Mesenchymal stem cell (in vitro differentiated cells and primary cell): ENCODE results near the gene MPL.
A peak's percentile ranks its signal among the peaks of the same experiment; 100 is the strongest.

ENCODE experiments used
- DNase-seq: peaks from one replicate; pipeline ENCODE4 v3.0.0-alpha.2; 2013
- H2AFZ ChIP-seq: one replicate; pipeline ENCODE4 v1.6.1; 2013; ENCODE audit warnings: low read depth, mild to moderate bottlenecking, control low read depth, inconsistent platforms, low read length, moderate library complexity
- H2AK5ac ChIP-seq: 2 replicates; pipeline ENCODE4 v1.6.1; 2013; ENCODE audit warnings: low read length, moderate library complexity, mild to moderate bottlenecking, inconsistent platforms; ENCODE audit not compliant: severe bottlenecking
- H2BK120ac ChIP-seq: one replicate; pipeline ENCODE4 v1.6.1; 2013; ENCODE audit warnings: low read depth, mild to moderate bottlenecking, inconsistent platforms, low read length, moderate library complexity
- H2BK12ac ChIP-seq, 2 experiments: one replicate each; pipeline ENCODE4 v1.6.1; 2013; ENCODE audit warnings: inconsistent platforms in 2 of 2, low read length in 2 of 2, mild to moderate bottlenecking in 2 of 2, moderate library complexity in 2 of 2, control low read depth in 1 of 2
- H2BK15ac ChIP-seq: one replicate; pipeline ENCODE4 v1.6.1; 2013; ENCODE audit warnings: mild to moderate bottlenecking, low read depth, inconsistent platforms; ENCODE audit not compliant: poor library complexity, severe bottlenecking
- H2BK5ac ChIP-seq: 2 replicates; pipeline ENCODE4 v1.6.1; 2013; ENCODE audit warnings: low read depth, mild to moderate bottlenecking, low read length, control low read depth, inconsistent platforms; ENCODE audit not compliant: poor library complexity, severe bottlenecking
- H3K14ac ChIP-seq, 2 experiments: one replicate each; pipeline ENCODE4 v1.6.1; 2013; ENCODE audit warnings: inconsistent platforms in 2 of 2, low read length in 2 of 2, control low read depth in 1 of 2, mild to moderate bottlenecking in 1 of 2, moderate library complexity in 1 of 2
- H3K18ac ChIP-seq, 2 experiments: one replicate each; pipeline ENCODE4 v1.6.1; 2013; ENCODE audit warnings: inconsistent platforms in 2 of 2, low read length in 2 of 2, control low read depth in 1 of 2, low read depth in 1 of 2, mild to moderate bottlenecking in 1 of 2
- H3K23ac ChIP-seq, 2 experiments: one replicate each; pipeline ENCODE4 v1.6.1; 2013; ENCODE audit warnings: inconsistent platforms in 2 of 2, low read length in 2 of 2, mild to moderate bottlenecking in 2 of 2, moderate library complexity in 2 of 2, control low read depth in 1 of 2
- H3K27ac ChIP-seq: 2 replicates; pipeline ENCODE4 v1.5.1; 2013; ENCODE audit warnings: mild to moderate bottlenecking, moderate library complexity, low read length, control low read depth, inconsistent platforms; ENCODE audit not compliant: poor library complexity, severe bottlenecking
- H3K27me3 ChIP-seq, 2 experiments: 2 replicates each; pipeline versions ENCODE4 v1.6.1 to v1.7.0; 2013; ENCODE audit warnings: low read length in 2 of 2, mild to moderate bottlenecking in 2 of 2, moderate library complexity in 2 of 2, control low read depth in 1 of 2, inconsistent platforms in 1 of 2; ENCODE audit not compliant: control insufficient read depth in 1 of 2, insufficient read depth in 1 of 2
- H3K36me3 ChIP-seq, 2 experiments: 2 replicates each; pipeline versions ENCODE4 v1.6.1 to v1.7.0; 2013; ENCODE audit warnings: low read length in 2 of 2, control low read depth in 1 of 2, inconsistent platforms in 1 of 2, low read depth in 1 of 2, mild to moderate bottlenecking in 1 of 2; ENCODE audit not compliant: insufficient read depth in 2 of 2, control insufficient read depth in 1 of 2
- H3K4ac ChIP-seq, 2 experiments: one replicate each; pipeline ENCODE4 v1.6.1; 2013; ENCODE audit warnings: inconsistent platforms in 2 of 2, low read length in 2 of 2, mild to moderate bottlenecking in 2 of 2, moderate library complexity in 2 of 2, control low read depth in 1 of 2, low read depth in 1 of 2
- H3K4me1 ChIP-seq: 2 replicates; pipeline ENCODE4 v1.6.1; 2013; ENCODE audit warnings: low read depth, low read length, control low read depth; ENCODE audit not compliant: control insufficient read depth, insufficient read depth
- H3K4me2 ChIP-seq: 2 replicates; pipeline ENCODE4 v1.6.1; 2013; ENCODE audit warnings: low read length, mild to moderate bottlenecking, inconsistent platforms; ENCODE audit not compliant: poor library complexity, severe bottlenecking
- H3K4me3 ChIP-seq, 2 experiments: 2 replicates each; pipeline versions ENCODE4 v1.5.1 to v1.7.0; 2013; ENCODE audit warnings: low read length in 2 of 2, mild to moderate bottlenecking in 2 of 2, control low read depth in 1 of 2, low read depth in 1 of 2; ENCODE audit not compliant: insufficient read depth in 1 of 2
- H3K79me1 ChIP-seq: replicated peaks from 2 replicates; pipeline ENCODE4 v1.6.1; 2013; ENCODE audit warnings: mild to moderate bottlenecking, control low read depth, low read length, inconsistent platforms; ENCODE audit not compliant: poor library complexity, severe bottlenecking
- H3K9ac ChIP-seq: 2 replicates; pipeline ENCODE4 v1.7.0; 2013; ENCODE audit warnings: mild to moderate bottlenecking, low read length, moderate library complexity
- H3K9me3 ChIP-seq: 2 replicates; pipeline ENCODE4 v1.7.0; 2013; ENCODE audit warnings: mild to moderate bottlenecking, low read length; ENCODE audit not compliant: control insufficient read depth
- H4K8ac ChIP-seq: one replicate; pipeline ENCODE4 v1.6.1; 2013; ENCODE audit warnings: inconsistent platforms, mild to moderate bottlenecking, low read length, moderate library complexity
- H4K91ac ChIP-seq: one replicate; pipeline ENCODE4 v1.6.1; 2013; ENCODE audit warnings: mild to moderate bottlenecking, low read length, inconsistent platforms
- WGBS: methylation state at CpG from one replicate; pipeline ENCODE4 v1.1.7; 2013; ENCODE audit warnings: mixed read lengths; 5-methylcytosine and 5-hydroxymethylcytosine counted together

MPL gene

GRCh38 chr1:43339584-43340232 lies 2.1 kb downstream of the MPL start:
- Histone ChIP-seq H3K4me3 (no peak overlapping the region), H3K4me1 (peaks cover 1% of the 10 kb centered on the region), H3K23ac (no peak overlapping the region), H3K9me3 (no peaks in the 10 kb centered on the region), H3K79me1 (no peaks in the 10 kb centered on the region), H2BK120ac (no peak overlapping the region), H3K27me3 (peaks cover 16 to 18% of the 10 kb centered on the region in 2 experiments), H2BK5ac (no peak overlapping the region), H3K36me3 (no peaks in the 10 kb centered on the region), H4K8ac (no peak overlapping the region), H2BK15ac (no peak overlapping the region), H2BK12ac (no peak overlapping the region), H3K18ac (no peak overlapping the region), H4K91ac (no peak overlapping the region), H2AFZ (no peak overlapping the region), H2AK5ac (no peak overlapping the region), H3K4me2 (no peak overlapping the region), H3K14ac (no peak overlapping the region), H3K9ac (no peak overlapping the region), H3K4ac (no peak overlapping the region), H3K27ac (no peak overlapping the region)
- 80% methylated on average over 6 of the region's 6 CpGs for WGBS
- no peak for DNase-seq

DNA sequence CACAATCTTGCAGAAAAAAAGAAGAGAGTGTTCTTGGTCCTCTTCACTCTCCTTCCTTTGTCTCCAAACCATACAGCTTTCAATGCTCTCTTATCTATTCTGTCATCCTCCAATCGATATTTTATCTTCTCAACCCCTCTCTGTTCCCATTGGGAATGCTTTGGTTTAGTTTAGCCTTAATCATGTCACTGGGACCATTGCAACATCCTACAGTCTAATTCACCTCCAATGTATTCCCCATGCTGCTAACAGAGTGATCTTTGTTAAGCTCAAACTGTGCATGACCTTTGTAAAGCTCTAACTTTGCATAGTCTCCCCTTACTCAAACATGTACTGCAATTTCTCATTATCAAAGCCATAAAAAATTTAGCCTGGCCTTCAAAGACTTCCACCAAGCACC lies 2.9 kb downstream of the MPL start:
- H3K18ac ChIP-seq, result no peak overlapping the region
- H2AK5ac ChIP-seq, result no peak overlapping the region
- no peak for DNase-seq
- no peak overlapping the region for H2BK120ac ChIP-seq
- no peak overlapping the region for H3K9ac ChIP-seq
- no peak overlapping the region for H3K4me2 ChIP-seq
- no peaks in the 10 kb centered on the region for H3K79me1 ChIP-seq
- H4K8ac ChIP-seq, result no peak overlapping the region
- no peak overlapping the region for H3K4ac ChIP-seq
- no peak overlapping the region for H3K14ac ChIP-seq
- no peak overlapping the region for H2BK5ac ChIP-seq
- H4K91ac ChIP-seq, result no peak overlapping the region
- H3K27me3 ChIP-seq, result peaks cover 16% of the 10 kb centered on the region in 2 experiments
- H3K4me3 ChIP-seq, result no peak overlapping the region
- H3K36me3 ChIP-seq, result no peaks in the 10 kb centered on the region
- 85% methylated on average over 1 of the region's 1 CpG for WGBS
- H2BK15ac ChIP-seq, result no peak overlapping the region
- no peak overlapping the region for H2AFZ ChIP-seq
- H3K4me1 ChIP-seq, result peaks cover 1% of the 10 kb centered on the region
- H3K23ac ChIP-seq, result no peak overlapping the region
- H2BK12ac ChIP-seq, result no peak overlapping the region
- no peaks in the 10 kb centered on the region for H3K9me3 ChIP-seq
- no peak overlapping the region for H3K27ac ChIP-seq

DNA sequence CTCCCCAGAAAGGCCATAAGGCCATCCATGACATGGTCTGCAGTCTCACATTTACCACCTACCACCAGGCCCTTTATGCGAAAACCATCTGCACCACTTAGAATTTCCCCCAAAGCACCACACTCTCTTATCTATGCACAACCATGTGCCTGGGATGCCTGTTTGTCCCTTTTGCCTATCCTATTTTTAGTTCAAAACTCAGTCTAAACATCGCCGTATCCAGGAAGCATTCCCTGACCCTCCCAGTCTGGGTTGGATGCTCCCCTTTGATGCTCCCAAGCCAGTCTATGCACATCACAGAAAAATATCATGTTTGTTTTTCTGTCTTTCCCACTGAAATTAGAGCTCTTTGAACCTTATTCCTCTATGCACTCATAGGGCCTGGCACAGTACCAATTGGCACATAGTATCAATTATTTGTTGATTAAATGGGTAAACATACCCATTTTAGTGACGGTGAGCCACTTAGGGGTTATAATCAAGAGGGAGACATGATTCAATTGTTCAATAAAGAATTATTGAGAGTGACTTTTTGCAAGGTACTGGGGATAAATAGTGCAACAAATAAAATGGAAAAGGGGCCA lies 6.7 kb downstream of the MPL start:
- Histone ChIP-seq H3K23ac (no peak overlapping the region), H3K4ac (no peak overlapping the region), H2BK5ac (no peak overlapping the region), H3K79me1 (no peaks in the 10 kb centered on the region), H3K4me2 (no peak overlapping the region), H2BK12ac (no peak overlapping the region), H2AFZ (no peak overlapping the region), H2BK120ac (no peak overlapping the region), H3K9me3 (no peaks in the 10 kb centered on the region), H2AK5ac (no peak overlapping the region), H3K27ac (no peak overlapping the region), H2BK15ac (no peak overlapping the region), H3K36me3 (no peaks in the 10 kb centered on the region), H4K91ac (no peak overlapping the region), H3K4me1 (peaks cover 11% of the 10 kb centered on the region), H4K8ac (peak overlapping the region; percentile 6), H3K4me3 (no peak overlapping the region), H3K18ac (no peak overlapping the region), H3K9ac (no peak overlapping the region), H3K14ac (no peak overlapping the region), H3K27me3 (peaks cover 7 to 8% of the 10 kb centered on the region in 2 experiments)
- DNase-seq, result peak; percentile 43
- WGBS, result 87% methylated on average over 4 of the region's 4 CpGs

DNA sequence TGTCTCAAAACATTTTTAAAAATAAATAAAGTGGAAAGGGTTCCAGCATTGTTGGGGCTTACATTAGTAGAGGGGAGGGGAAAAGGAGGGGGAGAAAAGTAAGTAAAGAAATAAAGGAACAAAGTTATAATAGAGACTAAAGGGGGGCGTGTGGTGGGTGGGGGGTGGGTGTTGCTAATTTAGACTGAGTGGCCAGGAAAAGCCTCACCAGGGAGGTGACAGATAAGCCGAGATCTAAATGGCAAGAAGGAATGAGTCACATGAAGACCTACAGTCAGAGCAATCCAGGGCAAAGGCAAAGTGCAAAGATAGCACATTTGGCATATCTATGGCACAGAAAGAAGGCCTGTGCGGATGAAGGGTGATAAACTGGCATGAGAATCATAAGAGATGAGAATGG lies 7.5 kb downstream of the MPL start:
- H2BK12ac ChIP-seq, result no peak overlapping the region
- no peak overlapping the region for H3K4me3 ChIP-seq
- no peak overlapping the region for H4K91ac ChIP-seq
- H2AK5ac ChIP-seq, result no peak overlapping the region
- H3K4me1 ChIP-seq, result peaks cover 16% of the 10 kb centered on the region
- H3K4me2 ChIP-seq, result no peak overlapping the region
- H3K9me3 ChIP-seq, result no peaks in the 10 kb centered on the region
- no peak overlapping the region for H3K23ac ChIP-seq
- no peak overlapping the region for H4K8ac ChIP-seq
- no peak for DNase-seq
- H3K4ac ChIP-seq, result no peak overlapping the region
- H2BK15ac ChIP-seq, result no peak overlapping the region
- no peaks in the 10 kb centered on the region for H3K36me3 ChIP-seq
- H3K27me3 ChIP-seq, result peaks cover 2 to 3% of the 10 kb centered on the region in 2 experiments
- H3K79me1 ChIP-seq, result no peaks in the 10 kb centered on the region
- no peak overlapping the region for H3K27ac ChIP-seq
- H3K9ac ChIP-seq, result no peak overlapping the region
- H2BK5ac ChIP-seq, result no peak overlapping the region
- no peak overlapping the region for H3K18ac ChIP-seq
- no peak overlapping the region for H3K14ac ChIP-seq
- 41% methylated on average over 3 of the region's 3 CpGs for WGBS
- H2BK120ac ChIP-seq, result no peak overlapping the region
- no peak overlapping the region for H2AFZ ChIP-seq
